Suprapubic skin (tissue), 3 donors: ENCODE results near the gene SLC40A1.

Experiments
- CTCF ChIP-seq, 2 donors: fragments of 200-600 bp in 1 of 2; fragments of 450-650 bp in 1 of 2; sonication (generic) in 1 of 2; IDR thresholded peaks; one replicate each; pipeline ENCODE4 v1.5.1; 2016 to 2019; ENCODE audit warnings: antibody characterized with exemption in 2 of 2, mild to moderate bottlenecking in 1 of 2, moderate library complexity in 1 of 2
- POLR2A ChIP-seq, 2 donors: fragments of 450-650 bp; IDR thresholded peaks; one replicate each; pipeline ENCODE4 v1.6.1; 2017; ENCODE audit warnings: antibody characterized with exemption in 2 of 2, mild to moderate bottlenecking in 2 of 2, moderate library complexity in 2 of 2

GRCh38 chr2:189587780-189588179 lies 7.2 kb upstream of the SLC40A1 start:
- TF ChIP-seq CTCF (IDR thresholded peaks at IDR 0.05), result no peak
- no peak for TF ChIP-seq POLR2A (IDR thresholded peaks at IDR 0.05)
